ENCODE data around the gene ARFGEF2. TPM values are rescaled to one million over a fixed set of nuclear protein-coding genes. Genes with fewer than 3 reads are reported as not detected.

The ARFGEF2 gene
- total and polyA plus RNA-seq, 2 donors (not counting 3 experiments of a cell fraction or from before 2014, with no cell fraction given) = 12.7 to 32.6 TPM

- FAIRE-seq = peak; percentile 77
- H3K4me3 ChIP-seq (replicated peaks in 1 of 3; ENCODE audit: insufficient read depth in 1 of 3, low read depth in 1 of 3, low read length in 3 of 3) = peak overlapping the region in 1 of 3 experiments; percentile 41
- TF ChIP-seq MYC (IDR thresholded peaks at IDR 0.05; ENCODE audit: low read depth, low read length) (peak; percentile 71), EZH2 (IDR thresholded peaks at IDR 0.05; ENCODE audit: borderline replicate concordance, low read depth, low read length, severe bottlenecking) (no peak), JUN (IDR thresholded peaks at IDR 0.05; ENCODE audit: borderline replicate concordance, insufficient read depth, insufficient read length, low read depth) (peak; percentile 51), MAX (IDR thresholded peaks at IDR 0.05; ENCODE audit: insufficient read depth, insufficient read length) (no peak), CTCF (IDR thresholded peaks at IDR 0.05; ENCODE audit: extremely low read depth in 1 of 2, insufficient read depth in 1 of 2, low read depth in 1 of 2, low read length in 2 of 2) (no peak), FOS (IDR thresholded peaks at IDR 0.05; ENCODE audit: borderline replicate concordance, insufficient read depth, low read length) (peak; percentile 81), GATA2 (IDR thresholded peaks at IDR 0.05; ENCODE audit: insufficient read depth, insufficient read length, low read depth, low read length) (peak; percentile 94), POLR2A (IDR thresholded peaks at IDR 0.05; ENCODE audit: low read depth, low read length) (peak; percentile 53), POLR2AphosphoS5 (IDR thresholded peaks at IDR 0.05; ENCODE audit: insufficient read depth, low read depth, low read length) (peak; percentile 93)
- DNase-seq (ENCODE audit: low read depth, low spot score) = peak; percentile 90
- ChIA-PET POLR2A (no interaction called here), CTCF (no interaction called here)
- no TSS peak for BruUV-seq (replicated peaks)
- dilution Hi-C loops (cut with MboI; ENCODE audit: extremely low pct_ligation_motif_present, low sequenced_read_pairs) (no loop called here), intact Hi-C loops (cut with micrococcal nuclease) (loop anchor here (1.0 kb wide), 1 partner anchor 8 kb away; no protein-coding TSS in a partner anchor)
- H3K79me2 ChIP-seq (ENCODE audit: control insufficient read depth, insufficient read depth, low read length) = peaks cover 72% of the 10 kb centered on the region
- no peaks in the 10 kb centered on the region for H3K9me1 ChIP-seq (replicated peaks; ENCODE audit: control insufficient read depth, extremely low read depth, insufficient read depth, low read length)
- no peak overlapping the region for H2AFZ ChIP-seq (ENCODE audit: low read depth, low read length)
- H3K4me1 ChIP-seq (ENCODE audit: control insufficient read depth, extremely low read depth, insufficient read depth, low read length) = peaks cover 47% of the 10 kb centered on the region
- peak overlapping the region; percentile 85 for H3K4me2 ChIP-seq (ENCODE audit: insufficient read depth, low read length)
- no peaks in the 10 kb centered on the region for H4K20me1 ChIP-seq (replicated peaks; ENCODE audit: control insufficient read depth, extremely low read depth, insufficient read depth, low read length)
- H3K27me3 ChIP-seq (ENCODE audit: control insufficient read depth in 2 of 2, insufficient read depth in 2 of 2, low read length in 2 of 2) = no peaks in the 10 kb centered on the region
- H3K9me3 ChIP-seq (replicated peaks; ENCODE audit: control insufficient read depth, insufficient read depth, low read length) = no peaks in the 10 kb centered on the region
- H3K36me3 ChIP-seq (ENCODE audit: control insufficient read depth in 2 of 2, extremely low read depth in 1 of 2, insufficient read depth in 2 of 2, low read length in 2 of 2) = no peaks in the 10 kb centered on the region
- H3K27ac ChIP-seq (ENCODE audit: insufficient read depth, low read depth, low read length) = peak overlapping the region; percentile 92
- H3K9ac ChIP-seq (replicated peaks; ENCODE audit: extremely low read depth, insufficient read depth, low read length) = peak overlapping the region; percentile 52
Observed at GRCh38 chr20:48930035-48930434, 8.5 kb downstream of the ARFGEF2 start.
